Body of pancreas (tissue), 4 donors: ENCODE results near the gene NTSR1. TPM values are rescaled to one million over a fixed set of nuclear protein-coding genes. Genes with fewer than 3 reads are reported as not detected.
A peak's percentile ranks its signal among the peaks of the same experiment; 100 is the strongest.

Experiments used
- ATAC-seq: fragments of 150-250 bp; one replicate; pipeline ENCODE4 v1.9.1; 2016
- DNase-seq, 4 donors: peaks; one replicate each; pipeline ENCODE4 v3.0.0-alpha.2; 2019
- H3K27ac ChIP-seq, 4 donors: fragments of 200-600 bp; sonication (generic); 1 replicate in 3 of 4; 2 replicates in 1 of 4; pipeline versions ENCODE4 v1.5.1 to v1.6.1; 2016 to 2019; ENCODE audit warnings: mild to moderate bottlenecking in 1 of 4, mixed read lengths in 1 of 4, moderate library complexity in 1 of 4
- H3K27me3 ChIP-seq, 2 donors: fragments of 200-600 bp; sonication (generic); one replicate each; pipeline ENCODE4 v1.6.0; 2016; ENCODE audit warnings: mild to moderate bottlenecking in 1 of 2
- H3K36me3 ChIP-seq, 2 donors: fragments of 200-600 bp; sonication (generic); replicated peaks in 1 of 2; 2 replicates each; pipeline ENCODE4 v1.5.1; 2016; ENCODE audit warnings: low read depth in 2 of 2; ENCODE audit not compliant: insufficient read depth in 1 of 2
- H3K4me1 ChIP-seq: fragments of 200-600 bp; sonication (generic); one replicate; pipeline ENCODE4 v1.6.0; 2016
- H3K4me3 ChIP-seq, 2 donors: fragments of 200-600 bp; sonication (generic); 1 replicate in 1 of 2; 2 replicates in 1 of 2; pipeline ENCODE4 v1.5.1; 2016 to 2019
- H3K9me3 ChIP-seq, 3 donors: fragments of 200-600 bp; sonication (generic); 1 replicate in 2 of 3; 2 replicates in 1 of 3; pipeline ENCODE4 v1.5.1; 2016
- POLR2A ChIP-seq, 3 donors: fragments of 450-650 bp; IDR thresholded peaks; one replicate each; pipeline ENCODE4 v1.6.1; 2016; ENCODE audit warnings: antibody characterized with exemption in 3 of 3, mild to moderate bottlenecking in 2 of 3
- WGBS, 2 donors: methylation state at CpG; one replicate each; pipeline ENCODE4 v1.1.5; 2017; 5-methylcytosine and 5-hydroxymethylcytosine counted together
- intact Hi-C: fragments of 100-400 bp; cut with DNase I; formaldehyde crosslinking; loops from one replicate; pipeline ENCODE4 v1.15.1; 2023
- total RNA-seq, 2 donors: library from RNA; depleted of rRNA; stranded (reverse); fragments of >200 nt; gene quantifications; one replicate each; pipeline ENCODE4 v1.1.0, GENCODE V29; 2016
- TF ChIP-seq, protein P1 (sequence below), 7 experiments: fragments of 450-650 bp in 4 of 7; fragments of 200-600 bp in 3 of 7; sonication (generic) in 3 of 7; IDR thresholded peaks; one replicate each; pipeline ENCODE4 v1.5.1; 2016 to 2019; ENCODE audit warnings: antibody characterized with exemption in 7 of 7

NTSR1 gene
- total RNA-seq, 2 donors from 2014 or later, result not detected

DNA sequence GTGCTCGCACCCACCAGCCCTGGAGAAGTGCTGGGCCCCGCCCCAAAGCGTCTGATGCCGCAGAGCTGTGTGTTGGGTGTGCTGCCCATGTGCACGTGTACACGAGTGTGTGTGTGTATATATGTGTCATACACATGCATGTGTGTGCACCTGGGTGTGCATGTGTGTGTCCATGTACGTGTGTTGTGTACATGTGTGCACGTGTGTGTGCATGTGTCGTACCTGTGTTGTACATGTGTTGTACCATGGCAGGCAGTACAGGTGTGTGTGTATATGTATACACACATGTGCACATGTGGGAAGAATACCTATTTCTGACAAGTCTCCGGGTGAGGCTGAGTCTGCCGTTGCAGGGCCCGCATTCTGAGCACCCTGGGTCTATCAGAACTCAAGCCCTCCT, 81.4 kb downstream of the NTSR1 start:
- intact Hi-C loops, result no loop called here

DNA sequence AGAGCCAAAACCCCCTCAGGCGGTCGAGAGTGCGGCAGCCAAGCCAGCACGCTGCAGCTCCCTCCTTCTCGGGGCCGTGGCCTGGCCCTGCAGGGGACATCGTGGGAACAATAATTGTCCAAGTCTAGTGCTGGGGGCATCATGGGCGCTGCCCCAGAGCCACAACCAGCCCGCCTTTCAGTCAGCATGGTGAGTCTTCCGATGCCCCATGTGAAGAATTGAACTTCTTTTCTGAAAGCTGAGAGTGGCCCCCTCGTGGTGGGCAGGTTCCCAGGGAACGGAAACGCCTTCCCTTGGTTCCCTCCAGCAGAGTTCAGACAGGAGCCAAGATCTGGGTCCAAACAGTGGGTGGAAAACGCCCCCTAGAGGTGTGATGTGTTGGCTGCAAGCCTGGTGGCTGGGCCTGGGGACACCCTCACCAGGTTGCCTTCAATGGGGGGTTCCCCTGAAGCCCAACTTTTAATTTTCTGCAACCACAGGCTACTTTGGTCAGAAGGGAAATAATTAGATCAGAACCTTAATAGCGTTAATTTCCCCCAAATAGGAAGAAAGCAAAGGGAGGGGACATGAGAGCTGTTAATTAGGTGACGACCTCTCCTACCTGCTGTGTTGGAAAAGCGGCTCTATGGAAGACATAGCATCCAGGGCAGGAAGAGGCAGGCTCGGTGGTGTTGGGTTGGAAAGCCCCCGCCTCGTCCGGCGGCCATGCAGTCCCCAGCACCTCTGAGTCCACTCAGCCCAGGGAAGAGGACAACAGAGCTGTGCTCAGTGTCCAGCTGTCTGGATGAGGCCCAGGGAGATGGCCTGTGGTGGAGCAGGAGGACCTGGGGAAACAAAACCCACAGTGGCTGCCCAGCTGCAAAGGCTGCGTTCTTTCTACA, 82.9 kb downstream of the NTSR1 start:
- ATAC-seq (peak; percentile 9), DNase-seq (peak; percentile 77 to 86 (median 82))
- intact Hi-C loops, result no loop called here
- Histone ChIP-seq H3K4me1 (peaks cover 18% of the 10 kb centered on the region), H3K36me3 (no peaks in the 10 kb centered on the region), H3K27me3 (no peaks in the 10 kb centered on the region), H3K27ac (no peak overlapping the region), H3K9me3 (no peaks in the 10 kb centered on the region), H3K4me3 (no peak overlapping the region)
- 31 to 37% methylated on average over 21 to 23 of the region's 23 CpGs for WGBS, 2 donors
- TF ChIP-seq, protein P1, sequence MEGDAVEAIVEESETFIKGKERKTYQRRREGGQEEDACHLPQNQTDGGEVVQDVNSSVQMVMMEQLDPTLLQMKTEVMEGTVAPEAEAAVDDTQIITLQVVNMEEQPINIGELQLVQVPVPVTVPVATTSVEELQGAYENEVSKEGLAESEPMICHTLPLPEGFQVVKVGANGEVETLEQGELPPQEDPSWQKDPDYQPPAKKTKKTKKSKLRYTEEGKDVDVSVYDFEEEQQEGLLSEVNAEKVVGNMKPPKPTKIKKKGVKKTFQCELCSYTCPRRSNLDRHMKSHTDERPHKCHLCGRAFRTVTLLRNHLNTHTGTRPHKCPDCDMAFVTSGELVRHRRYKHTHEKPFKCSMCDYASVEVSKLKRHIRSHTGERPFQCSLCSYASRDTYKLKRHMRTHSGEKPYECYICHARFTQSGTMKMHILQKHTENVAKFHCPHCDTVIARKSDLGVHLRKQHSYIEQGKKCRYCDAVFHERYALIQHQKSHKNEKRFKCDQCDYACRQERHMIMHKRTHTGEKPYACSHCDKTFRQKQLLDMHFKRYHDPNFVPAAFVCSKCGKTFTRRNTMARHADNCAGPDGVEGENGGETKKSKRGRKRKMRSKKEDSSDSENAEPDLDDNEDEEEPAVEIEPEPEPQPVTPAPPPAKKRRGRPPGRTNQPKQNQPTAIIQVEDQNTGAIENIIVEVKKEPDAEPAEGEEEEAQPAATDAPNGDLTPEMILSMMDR (IDR thresholded peaks at IDR 0.05), result peak; percentile 74 to 95 (median 87)
- no peak for TF ChIP-seq POLR2A (IDR thresholded peaks at IDR 0.05)

More for the DNA sequence above, 81.4 kb downstream of the NTSR1 start:
- no peaks in the 10 kb centered on the region for H3K9me3 ChIP-seq
- TF ChIP-seq POLR2A (IDR thresholded peaks at IDR 0.05), result no peak
- TF ChIP-seq, protein P1 (IDR thresholded peaks at IDR 0.05), result no peak
- ATAC-seq, result no peak
- WGBS, 2 donors, result 78 to 85% methylated on average over 7 to 12 of the region's 12 CpGs
- no peak for DNase-seq
- H3K27ac ChIP-seq, result no peak overlapping the region
- H3K27me3 ChIP-seq, result no peaks in the 10 kb centered on the region
- H3K36me3 ChIP-seq, result no peaks in the 10 kb centered on the region
- H3K4me1 ChIP-seq, result peaks cover 18% of the 10 kb centered on the region
- H3K4me3 ChIP-seq, result no peak overlapping the region

DNA sequence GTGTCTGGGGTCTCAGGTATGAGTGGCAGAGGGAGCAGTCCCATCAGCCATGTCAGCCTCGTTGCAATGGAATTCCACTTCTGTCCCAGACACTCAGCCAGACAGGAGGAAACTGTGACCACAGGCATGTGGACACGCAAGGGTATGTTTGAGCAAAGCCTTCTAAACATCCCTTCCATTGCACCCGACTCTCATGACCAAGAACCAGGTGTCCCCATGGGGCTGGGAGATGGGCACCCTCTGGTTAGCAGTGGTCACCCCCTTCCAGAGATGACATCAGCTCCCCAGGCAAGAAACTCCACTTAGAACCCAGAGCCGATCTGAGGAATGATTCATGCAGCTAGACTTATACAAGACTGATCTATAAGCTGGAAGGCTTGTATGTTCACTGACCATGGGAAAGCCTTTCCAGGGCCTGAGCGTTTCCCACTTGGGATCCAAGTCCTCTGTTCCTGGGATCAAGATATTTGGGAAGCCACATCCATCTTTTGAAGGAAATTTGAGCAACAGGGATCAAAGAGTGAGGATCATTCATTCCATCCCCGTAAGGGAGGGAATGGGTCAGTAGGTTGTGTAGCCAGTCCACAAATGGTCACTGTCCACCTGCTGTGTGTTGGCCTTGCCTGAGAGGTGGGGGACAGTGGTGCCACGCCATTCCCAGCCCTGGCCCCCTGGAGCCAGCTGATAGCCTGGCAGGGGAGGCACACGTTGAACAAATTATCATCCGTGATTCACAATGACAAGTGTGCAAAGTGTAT, 83.7 kb downstream of the NTSR1 start:
- peaks cover 23% of the 10 kb centered on the region for H3K4me1 ChIP-seq
- H3K27me3 ChIP-seq, result no peaks in the 10 kb centered on the region
- TF ChIP-seq POLR2A (IDR thresholded peaks at IDR 0.05), result no peak
- TF ChIP-seq, protein P1 (IDR thresholded peaks at IDR 0.05), result no peak
- intact Hi-C loops, result no loop called here
- ATAC-seq (no peak), DNase-seq (no peak)
- no peak overlapping the region for H3K27ac ChIP-seq
- H3K9me3 ChIP-seq, result no peaks in the 10 kb centered on the region
- no peaks in the 10 kb centered on the region for H3K36me3 ChIP-seq
- no peak overlapping the region for H3K4me3 ChIP-seq
- WGBS, 2 donors, result 71 to 82% methylated on average over 7 to 9 of the region's 9 CpGs

DNA sequence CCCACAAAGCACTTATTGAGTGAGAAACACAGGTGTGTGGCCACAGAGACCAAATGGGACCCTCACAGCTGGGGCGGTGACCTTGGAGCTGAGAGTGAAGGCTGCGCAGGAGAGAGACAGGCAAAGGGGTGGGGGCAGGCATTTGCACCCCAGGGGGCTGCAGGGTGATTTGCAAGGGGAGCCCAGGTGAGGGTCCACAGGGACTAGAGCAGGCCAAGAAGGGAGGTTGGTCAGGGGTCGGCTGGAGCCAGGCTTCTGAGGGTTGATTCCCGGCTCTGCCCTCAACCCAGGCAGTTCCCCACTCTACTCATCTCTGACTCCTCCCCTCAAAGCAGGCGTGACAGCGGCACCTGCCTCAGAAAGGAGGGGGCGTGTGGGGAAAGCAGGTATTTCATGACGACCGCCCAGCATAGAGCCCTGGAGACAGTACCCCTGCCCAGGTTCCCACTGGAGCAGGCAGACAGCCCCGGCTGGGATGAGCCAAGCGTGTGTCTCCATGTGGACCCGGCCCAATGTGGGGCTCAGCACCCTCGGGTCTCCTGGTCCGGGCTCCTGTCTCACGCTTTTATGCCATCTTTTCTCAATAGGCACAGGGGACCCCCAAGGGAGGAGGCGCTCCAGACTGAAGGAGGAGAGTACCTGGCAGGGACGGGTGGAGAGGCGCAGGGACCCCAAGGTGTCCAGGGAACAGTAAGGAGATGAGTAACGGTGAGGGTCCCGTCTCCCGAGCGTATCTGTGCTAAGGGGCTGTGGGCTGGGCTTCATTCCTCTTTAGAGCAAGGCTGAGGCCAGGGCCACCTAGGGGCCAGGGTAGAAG, 84.5 kb downstream of the NTSR1 start:
- peaks cover 31% of the 10 kb centered on the region for H3K4me1 ChIP-seq
- H3K27me3 ChIP-seq, result no peaks in the 10 kb centered on the region
- no peak overlapping the region for H3K4me3 ChIP-seq
- DNase-seq (no peak), ATAC-seq (no peak)
- H3K27ac ChIP-seq, result peak overlapping the region; percentile 46 to 91 (median 84)
- WGBS, 2 donors, result 77 to 83% methylated on average over 19 to 22 of the region's 22 CpGs
- intact Hi-C loops, result no loop called here
- no peaks in the 10 kb centered on the region for H3K36me3 ChIP-seq
- no peaks in the 10 kb centered on the region for H3K9me3 ChIP-seq
- TF ChIP-seq POLR2A (IDR thresholded peaks at IDR 0.05), result no peak
- TF ChIP-seq, protein P1 (IDR thresholded peaks at IDR 0.05), result no peak
